ENCODE data around the gene MYO1E. TPM values are rescaled to one million over a fixed set of nuclear protein-coding genes. Genes with fewer than 3 reads are reported as not detected.

MYO1E gene
- total and polyA plus RNA-seq, 2 donors from 2014 or later: 41.9 to 198 TPM

GRCh38 chr15:59300618-59301139, 72.0 kb downstream of the MYO1E start:
- DNase-seq (no peak), FAIRE-seq (no peak)
- peak overlapping the region in 1 of 3 donors; percentile 27 for H3K4me3 ChIP-seq (ENCODE audit: low read length in 3 of 3)
- TF ChIP-seq CTCF (IDR thresholded peaks at IDR 0.05; ENCODE audit: borderline replicate concordance, extremely low read depth, insufficient read depth): no peak
- peaks cover 2 to 19% (median 17%) of the 10 kb centered on the region in 3 donors for H3K4me1 ChIP-seq (ENCODE audit: control insufficient read depth in 2 of 3, insufficient read depth in 2 of 3, low read depth in 1 of 3, low read length in 3 of 3)
- no peak overlapping the region for H3K27ac ChIP-seq (ENCODE audit: low read depth in 2 of 2, low read length in 2 of 2)
- H3K27me3 ChIP-seq (ENCODE audit: control insufficient read depth, insufficient read depth, low read length): no peaks in the 10 kb centered on the region
- H3K36me3 ChIP-seq (ENCODE audit: control insufficient read depth in 2 of 3, insufficient read depth in 3 of 3, low read length in 3 of 3): no peaks in the 10 kb centered on the region
- H3K9me3 ChIP-seq (ENCODE audit: control insufficient read depth in 2 of 3, insufficient read depth in 1 of 3, low read length in 3 of 3): no peaks in the 10 kb centered on the region
- intact Hi-C loops (cut with DNase I): loop anchor here (10.0 kb wide), 1 partner anchor 54 kb away; no protein-coding TSS in a partner anchor
- H3K9ac ChIP-seq (ENCODE audit: low read length in 3 of 3): peak overlapping the region in 1 of 3 donors; percentile 12

GRCh38 chr15:59299929-59300617, 72.6 kb downstream of the MYO1E start:
- TF ChIP-seq CTCF (IDR thresholded peaks at IDR 0.05; ENCODE audit: borderline replicate concordance, extremely low read depth, insufficient read depth): no peak
- Histone ChIP-seq H3K4me1 (ENCODE audit: control insufficient read depth in 2 of 3, insufficient read depth in 2 of 3, low read depth in 1 of 3, low read length in 3 of 3) (peaks cover 2 to 25% (median 23%) of the 10 kb centered on the region in 3 donors), H3K9ac (ENCODE audit: low read length in 3 of 3) (peak overlapping the region in 1 of 3 donors; percentile 21), H3K27me3 (ENCODE audit: control insufficient read depth, insufficient read depth, low read length) (no peaks in the 10 kb centered on the region), H3K27ac (ENCODE audit: low read depth in 2 of 2, low read length in 2 of 2) (peak overlapping the region; percentile 48 to 70), H3K36me3 (ENCODE audit: control insufficient read depth in 2 of 3, insufficient read depth in 3 of 3, low read length in 3 of 3) (no peaks in the 10 kb centered on the region), H3K4me3 (ENCODE audit: low read length in 3 of 3) (peak overlapping the region in 1 of 3 donors; percentile 27), H3K9me3 (ENCODE audit: control insufficient read depth in 2 of 3, insufficient read depth in 1 of 3, low read length in 3 of 3) (no peaks in the 10 kb centered on the region)
- peak in 4 of 5 donors; percentile 39 to 85 (median 78) for DNase-seq
- intact Hi-C loops (cut with DNase I): loop anchor here (10.0 kb wide), 1 partner anchor 55 kb away; no protein-coding TSS in a partner anchor
- FAIRE-seq: no peak

GRCh38 chr15:59298854-59299250, 73.8 kb downstream of the MYO1E start:
- H3K4me3 ChIP-seq (ENCODE audit: low read length in 3 of 3): no peak overlapping the region
- H3K36me3 ChIP-seq (ENCODE audit: control insufficient read depth in 2 of 3, insufficient read depth in 3 of 3, low read length in 3 of 3): no peaks in the 10 kb centered on the region
- no peaks in the 10 kb centered on the region for H3K27me3 ChIP-seq (ENCODE audit: control insufficient read depth, insufficient read depth, low read length)
- no peaks in the 10 kb centered on the region for H3K9me3 ChIP-seq (ENCODE audit: control insufficient read depth in 2 of 3, insufficient read depth in 1 of 3, low read length in 3 of 3)
- H3K27ac ChIP-seq (ENCODE audit: low read depth in 2 of 2, low read length in 2 of 2): no peak overlapping the region
- no peak overlapping the region for H3K9ac ChIP-seq (ENCODE audit: low read length in 3 of 3)
- intact Hi-C loops (cut with DNase I): no loop called here
- no peak for TF ChIP-seq CTCF (IDR thresholded peaks at IDR 0.05; ENCODE audit: borderline replicate concordance, extremely low read depth, insufficient read depth)
- DNase-seq (no peak), FAIRE-seq (no peak)
- peaks cover 2 to 24% (median 16%) of the 10 kb centered on the region in 3 donors for H3K4me1 ChIP-seq (ENCODE audit: control insufficient read depth in 2 of 3, insufficient read depth in 2 of 3, low read depth in 1 of 3, low read length in 3 of 3)

All from kidney (tissue), 14 donors.